CD4-positive, alpha-beta T cell treated with Interleukin-6 for 4 hours (primary cell): ENCODE measurements around the gene ZNF662.

Experiments
- DNase-seq: peaks from one replicate; pipeline ENCODE4 v3.0.0-alpha.2; 2020; ENCODE audit warnings: mixed read lengths

Gene ZNF662

GRCh38 chr3:42891042-42891441 is 14.9 kb upstream of the ZNF662 start:
- no peak for DNase-seq

- DNase-seq: no peak
These were observed 13.8 kb upstream of the ZNF662 start for GRCh38 chr3:42892169-42892568.

DNA sequence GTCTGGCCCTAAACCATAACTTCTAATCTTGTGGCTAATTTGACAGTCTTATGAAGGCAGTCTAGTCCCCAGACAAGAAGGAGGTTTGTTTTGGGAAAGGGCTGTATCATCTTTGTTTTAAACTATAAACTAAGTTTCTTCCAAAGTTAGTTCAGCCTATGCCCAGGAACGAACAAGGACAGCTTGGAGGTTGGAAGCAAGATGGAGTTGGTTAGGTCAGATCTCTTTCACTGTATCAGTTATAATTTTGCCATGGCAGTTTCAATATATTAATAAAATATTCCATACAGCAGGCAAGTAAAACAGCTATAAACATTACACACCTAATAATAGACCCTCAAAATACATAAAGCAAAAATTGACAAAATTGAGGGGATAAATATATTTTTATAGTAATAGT is 13.1 kb upstream of the ZNF662 start:
- DNase-seq: no peak

GRCh38 chr3:42894698-42895579 is 11.0 kb upstream of the ZNF662 start:
- DNase-seq: no peak

DNA sequence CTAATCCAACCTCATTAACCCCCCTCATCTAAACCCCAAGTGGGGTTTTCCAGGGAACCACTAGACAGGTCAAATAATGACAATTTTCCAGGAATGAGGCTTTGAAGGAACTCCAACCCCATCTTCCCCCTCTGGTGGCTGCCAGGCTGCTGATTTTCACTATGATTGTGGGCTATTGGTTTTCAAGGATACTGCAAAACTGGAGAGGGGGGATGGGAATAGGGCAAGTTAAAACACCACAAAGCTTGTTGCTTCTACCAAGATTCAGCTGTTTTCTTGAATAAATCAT is 10.4 kb upstream of the ZNF662 start:
- no peak for DNase-seq

DNA sequence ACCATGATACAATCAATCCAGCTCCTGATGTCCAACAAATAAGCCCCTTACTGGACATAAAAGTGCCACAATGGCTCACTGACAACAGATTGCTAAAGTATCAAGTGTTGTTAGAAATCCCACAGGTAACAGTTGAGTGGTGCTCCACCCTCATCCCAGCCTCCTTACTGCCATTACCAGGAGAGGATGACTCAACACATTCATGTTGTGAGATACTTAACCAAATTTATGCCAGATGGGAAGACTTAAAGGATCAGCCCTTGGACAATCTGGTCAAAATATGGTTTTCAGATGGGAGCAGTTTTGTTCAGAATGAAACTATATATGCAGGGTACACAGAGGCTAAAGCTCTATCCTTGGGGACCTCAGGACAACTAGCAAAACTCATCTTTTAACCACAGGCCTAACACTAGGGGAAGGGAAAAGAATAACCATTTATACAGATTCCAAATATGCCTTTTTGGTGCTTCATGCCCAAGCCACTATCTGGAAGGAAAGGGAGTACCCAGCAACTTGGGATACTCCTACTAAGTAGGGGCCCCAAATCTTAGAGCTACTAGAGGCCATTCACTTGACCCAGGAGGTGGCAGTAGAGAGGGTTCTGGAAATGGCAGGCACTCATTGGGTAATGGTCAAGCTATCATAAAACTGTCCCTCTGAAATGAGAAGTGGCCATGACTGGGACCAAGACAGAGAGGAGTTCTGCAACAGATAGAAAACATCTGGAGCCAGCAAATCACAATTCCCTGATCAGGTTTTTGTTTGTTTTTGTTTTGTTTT is 6.9 kb upstream of the ZNF662 start:
- DNase-seq: no peak

- no peak for DNase-seq
These were observed 5.5 kb upstream of the ZNF662 start for GRCh38 chr3:42900226-42901072.

DNA sequence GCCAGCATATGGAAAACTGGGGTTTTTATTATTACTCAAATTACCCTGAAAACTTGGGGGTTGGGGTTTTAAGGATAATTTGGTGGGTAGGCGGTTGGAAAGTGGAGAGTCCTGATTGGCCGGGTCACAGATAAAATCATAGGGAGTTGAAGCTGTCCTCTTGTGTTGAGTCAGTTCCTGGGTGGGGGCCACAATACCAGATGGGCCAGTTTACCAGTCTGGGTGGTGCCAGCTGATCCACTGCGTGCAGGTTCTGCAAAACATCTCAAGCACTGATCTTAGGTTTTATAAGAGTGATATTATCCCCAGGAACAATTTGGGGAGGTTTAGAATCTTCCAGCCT is 4.9 kb upstream of the ZNF662 start:
- DNase-seq: no peak

DNA sequence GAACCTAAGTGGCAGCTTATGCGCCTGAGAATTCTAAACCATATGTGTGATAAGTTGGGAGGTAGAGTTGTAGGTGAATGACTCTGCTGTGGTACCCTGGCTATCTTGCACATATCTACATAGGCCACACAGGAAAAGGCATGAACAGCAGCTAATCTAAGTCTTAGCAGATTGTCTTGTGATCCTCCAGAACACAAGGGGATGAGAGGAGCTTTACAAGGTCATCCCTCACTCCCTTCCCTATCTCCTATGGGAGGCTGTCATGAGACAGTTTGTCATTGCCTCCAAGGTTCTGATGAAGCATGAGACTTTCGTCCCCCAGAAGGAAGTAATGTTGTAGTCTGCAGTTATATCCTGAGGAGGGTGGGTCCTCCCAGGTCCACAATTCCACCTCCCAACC is 3.7 kb upstream of the ZNF662 start:
- no peak for DNase-seq

- no peak for DNase-seq
These were observed 1.9 kb upstream of the ZNF662 start for GRCh38 chr3:42904076-42904475.

GRCh38 chr3:42905740-42906069 is 237 bp upstream of the ZNF662 start:
- no peak for DNase-seq

DNA sequence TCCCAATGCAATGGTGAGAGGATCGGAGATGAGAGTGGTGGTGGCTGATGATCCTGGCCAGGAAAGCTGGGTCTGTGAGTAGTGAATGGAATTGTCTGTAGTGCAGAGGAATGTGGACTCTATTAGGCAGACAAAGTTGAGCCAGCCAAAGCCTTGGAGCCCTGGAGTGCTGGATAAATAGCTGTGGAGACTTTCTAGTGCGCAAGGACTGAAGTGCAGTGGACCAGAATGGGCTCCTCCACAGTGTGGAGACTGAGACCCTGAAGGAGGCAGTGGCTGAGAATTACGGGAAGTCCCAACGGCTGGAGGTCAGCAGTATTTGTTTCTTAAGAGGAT is 874 bp downstream of the ZNF662 start:
- DNase-seq: no peak

DNA sequence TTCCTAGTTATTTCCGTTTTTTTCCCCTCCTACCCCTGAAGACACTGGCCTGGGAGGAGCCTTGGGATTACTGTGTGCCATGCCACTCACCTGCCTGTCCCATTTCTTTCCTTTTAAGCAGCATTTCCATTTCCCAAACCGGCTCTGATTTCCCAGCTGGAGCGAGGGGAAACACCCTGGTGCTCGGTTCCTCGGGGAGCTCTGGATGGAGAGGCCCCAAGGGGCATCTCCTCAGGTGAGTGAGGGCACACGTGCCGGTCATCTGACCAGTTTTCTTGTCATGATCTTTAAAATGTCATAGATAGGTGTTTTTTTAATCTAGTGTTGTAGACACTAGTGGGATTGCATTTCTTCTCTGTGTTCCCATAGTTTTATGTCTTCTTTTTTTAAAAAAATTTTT is 2.7 kb downstream of the ZNF662 start:
- no peak for DNase-seq

GRCh38 chr3:42911551-42911950 is 5.6 kb downstream of the ZNF662 start:
- no peak for DNase-seq

DNA sequence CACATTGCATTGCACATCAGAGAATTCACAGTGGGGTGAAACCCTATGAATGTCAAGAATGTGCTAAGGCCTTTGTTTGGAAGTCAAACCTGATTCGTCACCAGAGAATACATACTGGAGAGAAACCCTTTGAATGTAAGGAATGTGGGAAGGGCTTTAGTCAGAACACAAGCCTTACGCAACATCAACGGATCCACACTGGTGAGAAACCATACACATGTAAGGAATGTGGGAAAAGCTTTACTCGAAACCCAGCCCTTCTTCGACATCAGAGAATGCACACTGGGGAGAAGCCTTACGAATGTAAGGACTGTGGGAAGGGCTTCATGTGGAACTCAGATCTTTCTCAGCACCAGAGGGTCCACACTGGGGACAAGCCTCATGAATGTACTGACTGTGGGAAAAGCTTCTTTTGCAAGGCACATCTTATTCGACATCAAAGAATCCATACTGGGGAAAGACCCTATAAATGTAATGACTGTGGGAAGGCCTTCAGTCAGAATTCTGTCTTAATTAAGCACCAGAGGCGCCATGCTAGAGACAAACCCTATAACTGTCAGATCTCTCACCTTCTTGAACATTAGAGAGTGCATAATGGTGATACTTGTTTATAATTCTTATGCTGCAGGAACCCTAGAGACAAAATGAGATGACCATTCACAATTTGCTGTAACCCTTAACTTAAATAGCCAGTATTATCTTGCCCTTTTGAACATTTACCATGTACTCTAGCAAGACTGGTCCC is 9.0 kb downstream of the ZNF662 start:
- DNase-seq: no peak

DNA sequence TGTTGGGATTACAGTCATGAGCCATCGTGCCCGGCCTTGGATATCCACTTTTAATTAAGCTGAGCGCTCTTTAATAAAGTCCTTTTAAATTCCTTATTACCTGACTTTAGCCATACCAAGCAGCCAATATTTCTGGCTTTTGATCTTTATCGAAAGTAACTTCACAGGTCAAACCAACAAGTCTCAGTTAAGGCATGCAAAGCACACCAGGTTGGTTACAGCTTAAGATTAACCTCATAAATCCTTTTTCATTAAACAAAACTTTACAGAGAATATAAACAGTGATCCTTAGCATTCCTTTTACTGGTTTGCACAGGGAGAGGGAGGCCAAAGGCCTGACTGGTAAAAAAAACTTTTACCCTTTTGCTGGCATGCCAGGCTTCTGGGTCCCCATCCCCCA is 17.7 kb downstream of the ZNF662 start:
- DNase-seq: no peak

DNA sequence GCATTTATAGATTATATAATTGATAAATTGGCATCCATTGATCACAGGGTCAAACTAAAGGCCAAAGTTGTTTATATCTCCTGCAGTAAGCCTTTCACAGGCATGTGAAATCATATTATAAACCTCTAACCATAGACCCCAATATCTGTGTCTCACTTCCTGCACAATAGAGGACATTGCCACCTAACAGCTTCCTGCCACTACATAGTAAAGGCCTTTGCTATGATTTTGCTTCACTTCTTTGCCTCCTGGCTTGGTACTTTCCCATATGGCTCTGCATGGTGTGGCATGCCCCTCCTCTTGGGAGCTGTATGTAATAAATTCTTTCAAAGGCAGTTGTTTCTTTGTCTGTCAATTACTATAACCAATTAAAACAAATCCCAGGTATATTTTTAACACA is 20.4 kb downstream of the ZNF662 start:
- no peak for DNase-seq

DNA sequence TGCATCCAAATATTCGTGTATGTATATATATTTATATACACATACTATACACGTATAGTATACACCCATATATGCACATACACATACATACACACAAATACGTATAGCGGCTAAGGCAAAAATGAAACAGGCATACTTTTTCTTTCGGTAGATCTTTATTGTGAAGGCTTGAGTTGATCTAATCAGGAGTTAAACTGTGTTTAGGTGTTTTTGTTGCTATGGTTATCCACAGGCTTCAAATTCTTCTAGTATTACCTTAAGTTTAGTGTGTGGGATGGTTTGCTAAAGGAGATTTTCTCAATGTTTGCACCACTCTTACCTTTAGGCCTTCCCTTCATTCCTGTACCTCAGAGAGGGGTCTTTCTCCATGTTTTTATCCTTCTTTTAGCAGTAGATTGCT is 28.2 kb downstream of the ZNF662 start:
- no peak for DNase-seq

- DNase-seq: no peak
These were observed 29.0 kb downstream of the ZNF662 start for GRCh38 chr3:42934910-42935309.

DNA sequence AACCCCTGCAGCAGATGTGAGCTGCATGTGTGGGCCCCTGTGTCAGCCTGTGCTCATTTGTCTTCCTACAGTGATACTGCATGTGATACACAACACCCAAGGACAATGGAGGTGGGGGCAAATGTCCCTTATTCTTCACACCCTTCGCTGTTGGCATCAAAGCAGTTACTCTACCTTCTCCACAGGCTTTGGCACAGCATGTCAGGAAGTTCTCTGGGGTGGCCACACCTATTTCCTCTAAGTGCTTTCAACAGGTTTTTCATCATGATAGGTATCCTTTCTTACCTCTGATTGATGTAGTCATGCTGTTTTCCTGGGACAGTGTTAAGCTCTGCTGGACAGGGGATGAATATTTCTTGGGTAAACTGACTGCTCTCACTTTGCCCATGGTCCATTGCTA is 29.5 kb downstream of the ZNF662 start:
- DNase-seq: peak; percentile 41

DNA sequence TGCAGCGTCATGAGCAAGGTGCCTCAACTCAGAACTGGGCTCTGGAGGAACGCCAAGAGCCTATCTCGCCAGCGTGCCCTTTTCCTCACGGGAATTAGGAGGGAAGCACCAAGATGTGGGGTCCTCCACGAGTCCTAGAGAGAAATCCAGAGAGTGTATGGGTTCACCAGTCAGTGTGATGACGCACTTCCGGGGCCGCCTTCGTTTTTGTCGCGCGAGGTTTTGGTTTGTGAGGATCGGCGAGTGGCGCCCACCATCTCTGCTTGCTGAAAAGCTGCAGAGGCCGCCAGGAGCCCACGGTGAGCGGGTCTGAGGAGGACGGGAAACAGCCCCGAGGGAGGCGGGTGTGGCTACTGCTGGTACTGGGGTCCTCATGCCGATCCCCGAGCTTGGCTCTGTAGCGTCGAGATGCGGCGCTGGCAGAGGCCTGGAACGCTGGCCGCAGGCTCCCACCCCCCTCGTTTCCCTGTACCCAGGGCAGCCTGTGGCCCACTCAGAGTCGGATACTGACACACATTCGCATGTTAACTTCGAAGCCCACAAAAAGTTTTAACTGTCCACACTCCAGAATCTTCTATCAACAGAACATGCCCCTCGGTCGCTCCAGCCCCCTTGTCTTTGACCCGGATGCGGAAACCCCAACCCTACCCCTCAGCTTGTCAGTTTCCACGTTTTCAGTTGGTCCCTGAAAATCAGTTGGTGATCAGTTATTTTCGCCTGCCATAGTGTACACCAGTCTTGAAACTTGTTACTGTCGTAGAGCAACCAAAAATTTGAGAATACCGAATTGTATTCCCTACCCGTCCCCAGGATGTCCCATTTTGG is 30.4 kb downstream of the ZNF662 start:
- DNase-seq: no peak

DNA sequence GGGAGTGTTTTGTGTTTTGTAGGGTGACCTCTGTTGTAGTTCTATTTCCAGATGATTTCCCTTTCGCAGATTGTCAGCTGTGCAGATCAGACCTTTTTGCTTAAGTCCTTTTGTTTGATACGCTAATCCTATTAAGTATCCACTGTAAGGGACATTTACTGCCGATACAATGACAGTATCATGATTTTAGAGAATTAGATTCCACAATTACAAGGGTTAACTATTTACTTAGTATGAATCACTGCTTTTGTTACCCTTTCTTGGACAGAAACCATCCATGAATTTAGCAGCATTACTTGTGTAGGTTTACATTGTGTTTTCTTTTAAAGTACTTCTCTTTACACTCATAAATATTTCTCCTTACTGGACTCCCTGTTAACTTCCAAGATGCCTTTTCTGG is 31.4 kb downstream of the ZNF662 start:
- DNase-seq: no peak
